ENCODE results near the gene PLEKHA1.

Gene PLEKHA1

GRCh38 chr10:122328676-122329075 lies 45.8 kb upstream of the PLEKHA1 start:
- DNase-seq: no peak
- Mint-ChIP-seq H3K9me3 (no peaks in the 10 kb centered on the region), H3K4me1 (peaks cover 23% of the 10 kb centered on the region), H3K4me3 (no peak overlapping the region), H3K27me3 (ENCODE audit: low read depth, poor library complexity) (peaks cover 10% of the 10 kb centered on the region), H3K27ac (no peak overlapping the region), H3K36me3 (ENCODE audit: low read depth) (no peaks in the 10 kb centered on the region)
- no peak for TF ChIP-seq CTCF (IDR thresholded peaks at IDR 0.05)

- Mint-ChIP-seq H3K9me3 (no peaks in the 10 kb centered on the region), H3K27me3 (ENCODE audit: low read depth, poor library complexity) (peaks cover 6% of the 10 kb centered on the region), H3K4me1 (peaks cover 23% of the 10 kb centered on the region), H3K4me3 (no peak overlapping the region), H3K36me3 (ENCODE audit: low read depth) (no peaks in the 10 kb centered on the region), H3K27ac (no peak overlapping the region)
- DNase-seq: no peak
- no peak for TF ChIP-seq CTCF (IDR thresholded peaks at IDR 0.05)
These were observed 45.1 kb upstream of the PLEKHA1 start for GRCh38 chr10:122329416-122329815.

GRCh38 chr10:122331100-122331499 lies 43.4 kb upstream of the PLEKHA1 start:
- H3K9me3 Mint-ChIP-seq: peaks cover 4% of the 10 kb centered on the region
- peaks cover 4% of the 10 kb centered on the region for H3K27me3 Mint-ChIP-seq (ENCODE audit: low read depth, poor library complexity)
- H3K4me3 Mint-ChIP-seq: peak overlapping the region; percentile 4
- peak overlapping the region; percentile 55 for H3K27ac Mint-ChIP-seq
- no peaks in the 10 kb centered on the region for H3K36me3 Mint-ChIP-seq (ENCODE audit: low read depth)
- peaks cover 23% of the 10 kb centered on the region for H3K4me1 Mint-ChIP-seq
- DNase-seq: no peak
- no peak for TF ChIP-seq CTCF (IDR thresholded peaks at IDR 0.05)

- Mint-ChIP-seq H3K36me3 (ENCODE audit: low read depth) (no peaks in the 10 kb centered on the region), H3K27me3 (ENCODE audit: low read depth, poor library complexity) (peaks cover 4% of the 10 kb centered on the region), H3K4me1 (peaks cover 24% of the 10 kb centered on the region), H3K27ac (peak overlapping the region; percentile 55), H3K9me3 (peaks cover 4% of the 10 kb centered on the region), H3K4me3 (no peak overlapping the region)
- TF ChIP-seq CTCF (IDR thresholded peaks at IDR 0.05): no peak
- no peak for DNase-seq
These were observed 42.7 kb upstream of the PLEKHA1 start for GRCh38 chr10:122331615-122332446.

GRCh38 chr10:122333037-122333436 lies 41.5 kb upstream of the PLEKHA1 start:
- H3K27ac Mint-ChIP-seq: no peak overlapping the region
- no peak for TF ChIP-seq CTCF (IDR thresholded peaks at IDR 0.05)
- H3K27me3 Mint-ChIP-seq (ENCODE audit: low read depth, poor library complexity): peaks cover 4% of the 10 kb centered on the region
- H3K4me3 Mint-ChIP-seq: no peak overlapping the region
- no peaks in the 10 kb centered on the region for H3K36me3 Mint-ChIP-seq (ENCODE audit: low read depth)
- no peak for DNase-seq
- peaks cover 4% of the 10 kb centered on the region for H3K9me3 Mint-ChIP-seq
- H3K4me1 Mint-ChIP-seq: peaks cover 32% of the 10 kb centered on the region

GRCh38 chr10:122336332-122336731 lies 38.2 kb upstream of the PLEKHA1 start:
- peaks cover 47% of the 10 kb centered on the region for H3K4me1 Mint-ChIP-seq
- TF ChIP-seq CTCF (IDR thresholded peaks at IDR 0.05): no peak
- no peak for DNase-seq
- no peak overlapping the region for H3K27ac Mint-ChIP-seq
- no peak overlapping the region for H3K4me3 Mint-ChIP-seq
- H3K9me3 Mint-ChIP-seq: peaks cover 4% of the 10 kb centered on the region
- no peaks in the 10 kb centered on the region for H3K36me3 Mint-ChIP-seq (ENCODE audit: low read depth)
- no peaks in the 10 kb centered on the region for H3K27me3 Mint-ChIP-seq (ENCODE audit: low read depth, poor library complexity)
